CD14-positive monocyte (primary cell): ENCODE results near the gene ZNF354B. TPM values are rescaled to one million over a fixed set of nuclear protein-coding genes. Genes with fewer than 3 reads are reported as not detected.

Source experiments
- DNase-seq, 3 donors: peaks; one replicate each; pipeline ENCODE4 v3.0.0-alpha.2; 2011 to 2022
- H2AFZ ChIP-seq: 2 replicates; pipeline ENCODE4 v1.6.0; 2012; ENCODE audit warnings: mild to moderate bottlenecking, low read depth, low read length, inconsistent platforms; ENCODE audit not compliant: insufficient read depth, poor library complexity, severe bottlenecking
- H3K27ac ChIP-seq, 2 donors: 1 replicate in 1 of 2; 2 replicates in 1 of 2; pipeline ENCODE4 v1.5.1; 2012 to 2013; ENCODE audit warnings: low read length in 2 of 2, control low read depth in 1 of 2, inconsistent platforms in 1 of 2, low read depth in 1 of 2, mild to moderate bottlenecking in 1 of 2
- H3K27me3 ChIP-seq, 2 donors: one replicate each; pipeline versions ENCODE4 v1.6.0 to v1.6.1; 2011 to 2013; ENCODE audit warnings: low read length in 2 of 2; ENCODE audit not compliant: control insufficient read depth in 2 of 2, insufficient read depth in 2 of 2
- H3K36me3 ChIP-seq, 2 donors: replicated peaks in 1 of 2; 1 replicate in 1 of 2; 2 replicates in 1 of 2; pipeline versions ENCODE4 v1.5.1 to v1.6.1; 2012 to 2013; ENCODE audit warnings: low read length in 2 of 2, control low read depth in 1 of 2, inconsistent platforms in 1 of 2, mild to moderate bottlenecking in 1 of 2; ENCODE audit not compliant: insufficient read depth in 2 of 2, control insufficient read depth in 1 of 2
- H3K4me1 ChIP-seq, 2 donors: 1 replicate in 1 of 2; 2 replicates in 1 of 2; pipeline versions ENCODE4 v1.5.1 to v1.6.1; 2012 to 2013; ENCODE audit warnings: low read length in 2 of 2, control low read depth in 1 of 2, inconsistent platforms in 1 of 2, mild to moderate bottlenecking in 1 of 2, moderate library complexity in 1 of 2; ENCODE audit not compliant: insufficient read depth in 2 of 2, control insufficient read depth in 1 of 2
- H3K4me2 ChIP-seq: replicated peaks from 2 replicates; pipeline ENCODE3; 2012; ENCODE audit warnings: low read length, moderate library complexity, mild to moderate bottlenecking; ENCODE audit not compliant: poor library complexity, severe bottlenecking; ENCODE audit errors: extremely low read depth
- H3K4me3 ChIP-seq, 3 experiments: fragments of 200-600 bp in 1 of 3; sonication (generic) in 1 of 3; replicated peaks in 1 of 3; 1 replicate in 2 of 3; 2 replicates in 1 of 3; pipeline ENCODE4 v1.5.1; 2011 to 2013; ENCODE audit warnings: low read length in 3 of 3, mild to moderate bottlenecking in 3 of 3, control low read depth in 2 of 3, low read depth in 2 of 3, inconsistent platforms in 1 of 3, moderate library complexity in 1 of 3
- H3K79me2 ChIP-seq: 2 replicates; pipeline ENCODE4 v1.6.0; 2012; ENCODE audit warnings: mild to moderate bottlenecking, control low read depth, inconsistent platforms, low read length, moderate library complexity; ENCODE audit not compliant: insufficient read depth
- H3K9ac ChIP-seq: 2 replicates; pipeline ENCODE4 v1.6.0; 2017; ENCODE audit warnings: low read length, mild to moderate bottlenecking; ENCODE audit not compliant: insufficient read depth, poor library complexity, severe bottlenecking
- H3K9me3 ChIP-seq, 2 donors: replicated peaks in 1 of 2; 1 replicate in 1 of 2; 2 replicates in 1 of 2; pipeline versions ENCODE4 v1.5.1 to v1.6.1; 2012 to 2013; ENCODE audit warnings: low read length in 2 of 2, control low read depth in 1 of 2; ENCODE audit not compliant: control insufficient read depth in 1 of 2, insufficient read depth in 1 of 2
- H4K20me1 ChIP-seq: 2 replicates; pipeline ENCODE4 v1.6.0; 2012; ENCODE audit warnings: mild to moderate bottlenecking, low read length, control low read depth, moderate library complexity; ENCODE audit not compliant: insufficient read depth
- H3K27ac Mint-ChIP-seq, 7 donors: one replicate each; pipeline ENCODE4 v1.8.0; 2020; ENCODE audit warnings: mild to moderate bottlenecking in 7 of 7, mixed read lengths in 7 of 7, moderate library complexity in 6 of 7, inconsistent platforms in 2 of 7
- H3K27me3 Mint-ChIP-seq, 3 donors: one replicate each; pipeline ENCODE4 v1.8.0; 2021 to 2022; ENCODE audit warnings: low read depth in 3 of 3, mild to moderate bottlenecking in 3 of 3, mixed read lengths in 3 of 3, moderate library complexity in 3 of 3, inconsistent platforms in 1 of 3
- H3K36me3 Mint-ChIP-seq, 2 donors: one replicate each; pipeline ENCODE4 v1.8.0; 2020; ENCODE audit warnings: mixed read lengths in 2 of 2, inconsistent platforms in 1 of 2, mild to moderate bottlenecking in 1 of 2
- H3K4me1 Mint-ChIP-seq: one replicate; pipeline ENCODE4 v1.8.0; 2020; ENCODE audit warnings: mild to moderate bottlenecking, mixed read lengths
- H3K4me3 Mint-ChIP-seq, 2 donors: one replicate each; pipeline ENCODE4 v1.8.0; 2020; ENCODE audit warnings: mild to moderate bottlenecking in 2 of 2, mixed read lengths in 2 of 2, moderate library complexity in 1 of 2
- H3K9me3 Mint-ChIP-seq, 7 donors: one replicate each; pipeline ENCODE4 v1.8.0; 2020 to 2022; ENCODE audit warnings: mixed read lengths in 7 of 7, mild to moderate bottlenecking in 6 of 7, moderate library complexity in 6 of 7, inconsistent platforms in 2 of 7
- WGBS: methylation state at CpG from one replicate; pipeline ENCODE4 v1.1.5; 2013; ENCODE audit warnings: missing lambda C conversion rate; ENCODE audit not compliant: insufficient coverage; 5-methylcytosine and 5-hydroxymethylcytosine counted together
- intact Hi-C, 2 donors: fragments of 100-400 bp; cut with micrococcal nuclease; formaldehyde crosslinking; loops; one replicate each; pipeline versions ENCODE4 v1.15.0 to v1.15.1; 2023
- polyA plus RNA-seq, 3 donors: library from polyadenylated mRNA; depleted of rRNA in 1 of 3; unstranded in 2 of 3; stranded (reverse) in 1 of 3; fragments of 300-500 nt in 2 of 3; fragments of >200 nt in 1 of 3; fragmentation: Illumina TruSeq in 2 of 3; gene quantifications; 1 replicate in 2 of 3; 2 replicates in 1 of 3; pipeline ENCODE4 v1.2.3, GENCODE V29; 2012 to 2021
- TF ChIP-seq, protein P1 (sequence below): fragments of 200-600 bp; IDR thresholded peaks from one replicate; pipeline ENCODE4 v1.8.0; 2022; ENCODE audit warnings: antibody characterized with exemption, mild to moderate bottlenecking

The ZNF354B gene
- polyA plus RNA-seq, 3 donors, result 0.94 to 12.0 (median 1.1) TPM

DNA sequence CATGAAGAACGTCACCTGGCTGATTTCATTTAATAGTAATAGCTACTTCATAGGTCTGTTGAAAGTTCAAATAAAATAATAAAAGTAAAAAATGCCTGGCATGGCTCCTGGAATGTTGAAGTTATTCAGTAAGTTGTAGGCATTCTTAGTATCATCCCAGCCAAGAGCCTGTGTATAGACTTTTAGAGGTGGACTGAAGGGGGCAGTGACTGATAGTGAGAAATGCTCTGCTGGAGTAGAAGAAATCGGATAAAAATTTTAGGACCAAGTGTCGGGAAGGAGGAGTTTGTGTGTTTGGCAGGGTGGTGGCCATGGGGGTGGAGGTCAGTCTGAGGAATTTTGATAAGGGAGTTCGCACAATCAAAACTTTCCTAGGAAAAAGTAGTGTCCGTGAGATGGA lies 39.5 kb downstream of the ZNF354B start:
- no peak overlapping the region for H3K27ac Mint-ChIP-seq
- Histone ChIP-seq H3K27ac (no peak overlapping the region), H4K20me1 (no peaks in the 10 kb centered on the region), H2AFZ (no peak overlapping the region), H3K79me2 (no peaks in the 10 kb centered on the region), H3K4me1 (peaks cover 4 to 10% of the 10 kb centered on the region in 2 donors), H3K4me3 (no peak overlapping the region), H3K9ac (no peak overlapping the region), H3K4me2 (no peak overlapping the region), H3K9me3 (peaks cover 40 to 52% of the 10 kb centered on the region in 2 donors), H3K36me3 (no peaks in the 10 kb centered on the region), H3K27me3 (peaks cover 12 to 27% of the 10 kb centered on the region in 2 donors)
- no peak for DNase-seq
- H3K27me3 Mint-ChIP-seq, result peaks cover 12 to 31% (median 24%) of the 10 kb centered on the region in 3 donors
- H3K4me3 Mint-ChIP-seq, result no peak overlapping the region
- WGBS, result 72% methylated on average over 3 of the region's 5 CpGs
- peaks cover 5% of the 10 kb centered on the region for H3K4me1 Mint-ChIP-seq
- TF ChIP-seq, protein P1, sequence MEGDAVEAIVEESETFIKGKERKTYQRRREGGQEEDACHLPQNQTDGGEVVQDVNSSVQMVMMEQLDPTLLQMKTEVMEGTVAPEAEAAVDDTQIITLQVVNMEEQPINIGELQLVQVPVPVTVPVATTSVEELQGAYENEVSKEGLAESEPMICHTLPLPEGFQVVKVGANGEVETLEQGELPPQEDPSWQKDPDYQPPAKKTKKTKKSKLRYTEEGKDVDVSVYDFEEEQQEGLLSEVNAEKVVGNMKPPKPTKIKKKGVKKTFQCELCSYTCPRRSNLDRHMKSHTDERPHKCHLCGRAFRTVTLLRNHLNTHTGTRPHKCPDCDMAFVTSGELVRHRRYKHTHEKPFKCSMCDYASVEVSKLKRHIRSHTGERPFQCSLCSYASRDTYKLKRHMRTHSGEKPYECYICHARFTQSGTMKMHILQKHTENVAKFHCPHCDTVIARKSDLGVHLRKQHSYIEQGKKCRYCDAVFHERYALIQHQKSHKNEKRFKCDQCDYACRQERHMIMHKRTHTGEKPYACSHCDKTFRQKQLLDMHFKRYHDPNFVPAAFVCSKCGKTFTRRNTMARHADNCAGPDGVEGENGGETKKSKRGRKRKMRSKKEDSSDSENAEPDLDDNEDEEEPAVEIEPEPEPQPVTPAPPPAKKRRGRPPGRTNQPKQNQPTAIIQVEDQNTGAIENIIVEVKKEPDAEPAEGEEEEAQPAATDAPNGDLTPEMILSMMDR, result no peak
- peaks cover 26 to 65% (median 59%) of the 10 kb centered on the region in 7 donors for H3K9me3 Mint-ChIP-seq
- intact Hi-C loops, result no loop called here
- peaks cover 2 to 3% of the 10 kb centered on the region in 2 donors for H3K36me3 Mint-ChIP-seq

DNA sequence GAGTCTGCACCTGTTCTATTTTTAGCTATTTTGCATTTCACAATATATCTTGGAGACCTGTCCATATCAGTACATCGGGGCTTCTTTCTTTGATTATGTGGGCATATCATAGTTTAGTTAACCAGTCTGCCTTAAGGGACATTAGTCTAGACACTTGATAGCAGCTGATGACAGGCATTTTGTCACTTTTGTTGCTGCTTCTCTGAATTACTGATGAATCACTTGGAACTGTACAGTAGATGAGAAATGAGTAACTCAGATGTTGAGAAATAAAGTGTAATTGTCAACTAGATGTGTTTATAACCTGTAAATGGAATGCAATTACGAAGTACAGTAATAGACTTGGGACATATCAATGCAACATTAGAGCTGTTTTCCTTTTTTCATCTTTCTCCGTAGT lies 43.1 kb downstream of the ZNF354B start:
- H3K36me3 ChIP-seq, result no peaks in the 10 kb centered on the region
- no peak overlapping the region for H3K4me3 ChIP-seq
- Mint-ChIP-seq H3K9me3 (peaks cover 34 to 76% (median 59%) of the 10 kb centered on the region in 7 donors), H3K27me3 (peaks cover 0 to 3% (median 0%) of the 10 kb centered on the region in 3 donors), H3K4me1 (no peaks in the 10 kb centered on the region), H3K27ac (no peak overlapping the region), H3K36me3 (peaks cover 0 to 3% of the 10 kb centered on the region in 2 donors), H3K4me3 (no peak overlapping the region)
- H4K20me1 ChIP-seq, result no peaks in the 10 kb centered on the region
- no peak overlapping the region for H2AFZ ChIP-seq
- TF ChIP-seq, protein P1, result no peak
- no peaks in the 10 kb centered on the region for H3K4me1 ChIP-seq
- no peaks in the 10 kb centered on the region for H3K79me2 ChIP-seq
- no peak overlapping the region for H3K27ac ChIP-seq
- H3K9ac ChIP-seq, result no peak overlapping the region
- H3K9me3 ChIP-seq, result peaks cover 49 to 55% of the 10 kb centered on the region in 2 donors
- WGBS, result no CpG with 5 or more reads among the region's 3 CpGs
- no peaks in the 10 kb centered on the region for H3K27me3 ChIP-seq
- no peak overlapping the region for H3K4me2 ChIP-seq
- DNase-seq, result no peak
- intact Hi-C loops, result no loop called here
